Peyer's patch (tissue), 4 donors: ENCODE measurements around the gene EGR2. TPM values are rescaled to one million over a fixed set of nuclear protein-coding genes. Genes with fewer than 3 reads are reported as not detected.

ENCODE experiments used
- DNase-seq, 3 donors: peaks; one replicate each; pipeline ENCODE4 v3.0.0-alpha.2; 2017 to 2019
- H3K27ac ChIP-seq, 4 donors: fragments of 200-600 bp; sonication (generic); one replicate each; pipeline ENCODE4 v1.5.1; 2016 to 2019
- H3K27me3 ChIP-seq, 2 donors: fragments of 200-600 bp; sonication (generic); one replicate each; pipeline ENCODE4 v1.5.1; 2019
- H3K36me3 ChIP-seq, 3 donors: fragments of 200-600 bp; sonication (generic); one replicate each; pipeline ENCODE4 v1.5.1; 2016 to 2019
- H3K4me1 ChIP-seq, 4 donors: fragments of 200-600 bp; sonication (generic); one replicate each; pipeline ENCODE4 v1.5.1; 2016 to 2019
- H3K4me3 ChIP-seq, 4 donors: fragments of 200-600 bp; sonication (generic); 1 replicate in 3 of 4; 2 replicates in 1 of 4; pipeline ENCODE4 v1.5.1; 2016 to 2019; ENCODE audit warnings: mild to moderate bottlenecking in 1 of 4
- H3K9me3 ChIP-seq, 4 donors: fragments of 200-600 bp; sonication (generic); one replicate each; pipeline ENCODE4 v1.5.1; 2016 to 2019; ENCODE audit warnings: mild to moderate bottlenecking in 1 of 4
- CTCF ChIP-seq, 6 experiments: fragments of 450-650 bp in 4 of 6; fragments of 200-600 bp in 2 of 6; sonication (generic) in 1 of 6; IDR thresholded peaks; one replicate each; pipeline ENCODE4 v1.5.1; 2017 to 2019; ENCODE audit warnings: antibody characterized with exemption in 6 of 6, mild to moderate bottlenecking in 3 of 6, moderate library complexity in 1 of 6
- POLR2A ChIP-seq, 2 donors: fragments of 450-650 bp; IDR thresholded peaks; one replicate each; pipeline ENCODE4 v1.5.1; 2017; ENCODE audit warnings: antibody characterized with exemption in 2 of 2, mild to moderate bottlenecking in 2 of 2, moderate library complexity in 2 of 2
- total RNA-seq, 4 donors: library from RNA; depleted of rRNA; stranded (reverse); fragments of >200 nt; gene quantifications; one replicate each; pipeline ENCODE4 v1.1.0, GENCODE V29; 2016

The EGR2 gene
- total RNA-seq, 4 donors from 2014 or later = 0.53 to 5.0 (median 0.69) TPM

- Histone ChIP-seq H3K9me3 (no peaks in the 10 kb centered on the region), H3K4me1 (peaks cover 0 to 3% (median 0%) of the 10 kb centered on the region in 4 donors), H3K4me3 (no peak overlapping the region), H3K27ac (no peak overlapping the region), H3K27me3 (no peaks in the 10 kb centered on the region), H3K36me3 (no peaks in the 10 kb centered on the region)
- DNase-seq = no peak
- no peak for TF ChIP-seq CTCF (IDR thresholded peaks at IDR 0.05)
- TF ChIP-seq POLR2A (IDR thresholded peaks at IDR 0.05) = no peak
Measured at GRCh38 chr10:62847433-62847832, 31.3 kb upstream of the EGR2 start.

GRCh38 chr10:62844280-62845011 is 28.3 kb upstream of the EGR2 start:
- Histone ChIP-seq H3K4me1 (no peaks in the 10 kb centered on the region), H3K36me3 (no peaks in the 10 kb centered on the region)

DNA sequence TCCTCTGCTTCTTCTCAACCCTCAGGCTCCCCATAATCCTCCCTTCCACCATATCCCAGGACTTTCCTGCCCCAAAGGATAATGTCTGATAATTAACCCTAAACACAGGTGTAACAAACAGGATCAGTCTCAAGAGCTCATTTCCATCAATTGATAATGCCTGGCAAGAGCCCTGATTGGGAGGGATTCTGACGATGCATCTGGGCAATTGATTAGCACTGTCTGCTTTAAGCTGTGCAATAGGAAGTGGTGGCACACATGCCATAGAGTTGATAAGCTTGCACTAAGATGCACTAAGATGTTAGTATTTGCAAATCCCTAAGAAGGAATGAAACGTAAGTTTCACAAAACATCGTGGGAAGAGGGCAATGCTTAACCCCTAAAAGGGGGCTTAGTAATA is 27.4 kb upstream of the EGR2 start:
- Histone ChIP-seq H3K36me3 (no peaks in the 10 kb centered on the region), H3K27me3 (no peaks in the 10 kb centered on the region), H3K4me3 (no peak overlapping the region), H3K9me3 (no peaks in the 10 kb centered on the region), H3K4me1 (no peaks in the 10 kb centered on the region), H3K27ac (no peak overlapping the region)
- no peak for DNase-seq
- TF ChIP-seq CTCF (IDR thresholded peaks at IDR 0.05) = no peak

More at GRCh38 chr10:62844280-62845011, 28.3 kb upstream of the EGR2 start:
- Histone ChIP-seq H3K27ac (no peak overlapping the region), H3K4me3 (no peak overlapping the region), H3K9me3 (no peaks in the 10 kb centered on the region), H3K27me3 (no peaks in the 10 kb centered on the region)
- no peak for DNase-seq
- TF ChIP-seq CTCF (IDR thresholded peaks at IDR 0.05) = no peak
- TF ChIP-seq POLR2A (IDR thresholded peaks at IDR 0.05) = no peak

- Histone ChIP-seq H3K4me1 (no peaks in the 10 kb centered on the region), H3K27ac (no peak overlapping the region), H3K27me3 (no peaks in the 10 kb centered on the region), H3K36me3 (no peaks in the 10 kb centered on the region), H3K9me3 (no peaks in the 10 kb centered on the region), H3K4me3 (no peak overlapping the region)
- TF ChIP-seq CTCF (IDR thresholded peaks at IDR 0.05) = no peak
- no peak for TF ChIP-seq POLR2A (IDR thresholded peaks at IDR 0.05)
- DNase-seq = no peak
Measured at GRCh38 chr10:62842983-62843382, 26.8 kb upstream of the EGR2 start.

GRCh38 chr10:62839590-62839989 is 23.4 kb upstream of the EGR2 start:
- no peaks in the 10 kb centered on the region for H3K9me3 ChIP-seq
- no peak overlapping the region for H3K4me3 ChIP-seq
- no peak for TF ChIP-seq CTCF (IDR thresholded peaks at IDR 0.05)
- no peak for TF ChIP-seq POLR2A (IDR thresholded peaks at IDR 0.05)
- no peak for DNase-seq
- no peak overlapping the region for H3K27ac ChIP-seq
- no peaks in the 10 kb centered on the region for H3K36me3 ChIP-seq
- H3K27me3 ChIP-seq = no peaks in the 10 kb centered on the region
- no peaks in the 10 kb centered on the region for H3K4me1 ChIP-seq
